ENCODE results near the gene SUN2. TPM values are rescaled to one million over a fixed set of nuclear protein-coding genes. Genes with fewer than 3 reads are reported as not detected.

Gene SUN2
- total and polyA plus RNA-seq, 2 of the 13 experiments (the other 11 are each of a cell fraction or from before 2014, with no cell fraction given) = 45.6 to 56.6 TPM

GRCh38 chr22:38777087-38777671, 21.4 kb upstream of the SUN2 start:
- no peak overlapping the region for H3K4me3 ChIP-seq (replicated peaks in 1 of 3; ENCODE audit: insufficient read depth in 1 of 3, low read depth in 2 of 3, low read length in 3 of 3)
- no peak for ATAC-seq
- intact Hi-C loops (cut with micrococcal nuclease; ENCODE audit: unreplicated experiment) (no loop called here), in situ Hi-C loops (cut with HindIII; ENCODE audit: extremely low pct_ligation_motif_present, low pct_unique_long_range_greater_than_20kb) (no loop called here)
- H4K20me1 ChIP-seq (ENCODE audit: insufficient read depth, low read length) = no peaks in the 10 kb centered on the region
- no TSS peak for BruUV-seq (replicated peaks)
- no peaks in the 10 kb centered on the region for H3K9me3 ChIP-seq (ENCODE audit: low read length)
- H3K27me3 ChIP-seq (ENCODE audit: control insufficient read depth in 1 of 2, insufficient read depth in 2 of 2, low read length in 2 of 2) = no peaks in the 10 kb centered on the region
- no peaks in the 10 kb centered on the region for H3K36me3 ChIP-seq (replicated peaks in 1 of 2; ENCODE audit: control insufficient read depth in 1 of 2, insufficient read depth in 2 of 2, low read length in 2 of 2)
- no peak overlapping the region for H3K9ac ChIP-seq (ENCODE audit: insufficient read depth, low read depth, low read length)
- FAIRE-seq = no peak
- no peak for TF ChIP-seq ZNF343 (CRISPR knock-in tag; IDR thresholded peaks at IDR 0.05)
- no peak for TF ChIP-seq SRF (IDR thresholded peaks at IDR 0.05; ENCODE audit: low read depth, low read length)
- TF ChIP-seq ZHX2 (IDR thresholded peaks at IDR 0.05; ENCODE audit: low read depth) = no peak
- no peak for TF ChIP-seq ZHX2 (CRISPR knock-in tag; IDR thresholded peaks at IDR 0.05; ENCODE audit: borderline replicate concordance)
- TF ChIP-seq ZNF615 (CRISPR knock-in tag; IDR thresholded peaks at IDR 0.05; ENCODE audit: borderline replicate concordance) = no peak
- TF ChIP-seq, protein P1, sequence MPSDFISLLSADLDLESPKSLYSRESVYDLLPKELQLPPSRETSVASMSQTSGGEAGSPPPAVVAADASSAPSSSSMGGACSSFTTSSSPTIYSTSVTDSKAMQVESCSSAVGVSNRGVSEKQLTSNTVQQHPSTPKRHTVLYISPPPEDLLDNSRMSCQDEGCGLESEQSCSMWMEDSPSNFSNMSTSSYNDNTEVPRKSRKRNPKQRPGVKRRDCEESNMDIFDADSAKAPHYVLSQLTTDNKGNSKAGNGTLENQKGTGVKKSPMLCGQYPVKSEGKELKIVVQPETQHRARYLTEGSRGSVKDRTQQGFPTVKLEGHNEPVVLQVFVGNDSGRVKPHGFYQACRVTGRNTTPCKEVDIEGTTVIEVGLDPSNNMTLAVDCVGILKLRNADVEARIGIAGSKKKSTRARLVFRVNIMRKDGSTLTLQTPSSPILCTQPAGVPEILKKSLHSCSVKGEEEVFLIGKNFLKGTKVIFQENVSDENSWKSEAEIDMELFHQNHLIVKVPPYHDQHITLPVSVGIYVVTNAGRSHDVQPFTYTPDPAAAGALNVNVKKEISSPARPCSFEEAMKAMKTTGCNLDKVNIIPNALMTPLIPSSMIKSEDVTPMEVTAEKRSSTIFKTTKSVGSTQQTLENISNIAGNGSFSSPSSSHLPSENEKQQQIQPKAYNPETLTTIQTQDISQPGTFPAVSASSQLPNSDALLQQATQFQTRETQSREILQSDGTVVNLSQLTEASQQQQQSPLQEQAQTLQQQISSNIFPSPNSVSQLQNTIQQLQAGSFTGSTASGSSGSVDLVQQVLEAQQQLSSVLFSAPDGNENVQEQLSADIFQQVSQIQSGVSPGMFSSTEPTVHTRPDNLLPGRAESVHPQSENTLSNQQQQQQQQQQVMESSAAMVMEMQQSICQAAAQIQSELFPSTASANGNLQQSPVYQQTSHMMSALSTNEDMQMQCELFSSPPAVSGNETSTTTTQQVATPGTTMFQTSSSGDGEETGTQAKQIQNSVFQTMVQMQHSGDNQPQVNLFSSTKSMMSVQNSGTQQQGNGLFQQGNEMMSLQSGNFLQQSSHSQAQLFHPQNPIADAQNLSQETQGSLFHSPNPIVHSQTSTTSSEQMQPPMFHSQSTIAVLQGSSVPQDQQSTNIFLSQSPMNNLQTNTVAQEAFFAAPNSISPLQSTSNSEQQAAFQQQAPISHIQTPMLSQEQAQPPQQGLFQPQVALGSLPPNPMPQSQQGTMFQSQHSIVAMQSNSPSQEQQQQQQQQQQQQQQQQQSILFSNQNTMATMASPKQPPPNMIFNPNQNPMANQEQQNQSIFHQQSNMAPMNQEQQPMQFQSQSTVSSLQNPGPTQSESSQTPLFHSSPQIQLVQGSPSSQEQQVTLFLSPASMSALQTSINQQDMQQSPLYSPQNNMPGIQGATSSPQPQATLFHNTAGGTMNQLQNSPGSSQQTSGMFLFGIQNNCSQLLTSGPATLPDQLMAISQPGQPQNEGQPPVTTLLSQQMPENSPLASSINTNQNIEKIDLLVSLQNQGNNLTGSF (CRISPR knock-in tag; IDR thresholded peaks at IDR 0.05) = no peak
- no peak for TF ChIP-seq ZNF569 (CRISPR knock-in tag; IDR thresholded peaks at IDR 0.05; ENCODE audit: borderline replicate concordance)
- no peak for TF ChIP-seq ZFAT (CRISPR knock-in tag; conservative IDR thresholded peaks at IDR 0.05)
- no peak overlapping the region for H2AFZ ChIP-seq (ENCODE audit: low read length)
- H3K4me2 ChIP-seq (ENCODE audit: low read depth, low read length) = no peak overlapping the region
- no peak overlapping the region for H3K27ac ChIP-seq (ENCODE audit: extremely low read length, insufficient read depth, low read length)
- no peak for DNase-seq (ENCODE audit: low spot score)
- ChIA-PET POLR2A (no interaction called here), CTCF (ENCODE audit: low intra/inter-chr PET ratio, low total read pairs) (no interaction called here)
- WGBS (ENCODE audit: low lambda C conversion rate) = 73% methylated on average over 6 of the region's 27 CpGs
- no peaks in the 10 kb centered on the region for H3K79me2 ChIP-seq (ENCODE audit: insufficient read depth, low read length)
- 0 out of 2 replicates have a peak, but pooled peaks cover 6% of the 10 kb centered on the region for H3K4me1 ChIP-seq (ENCODE audit: insufficient read depth, low read length)

Data from HepG2 (cell line).